ENCODE measurements around the gene CHN1.

DNA sequence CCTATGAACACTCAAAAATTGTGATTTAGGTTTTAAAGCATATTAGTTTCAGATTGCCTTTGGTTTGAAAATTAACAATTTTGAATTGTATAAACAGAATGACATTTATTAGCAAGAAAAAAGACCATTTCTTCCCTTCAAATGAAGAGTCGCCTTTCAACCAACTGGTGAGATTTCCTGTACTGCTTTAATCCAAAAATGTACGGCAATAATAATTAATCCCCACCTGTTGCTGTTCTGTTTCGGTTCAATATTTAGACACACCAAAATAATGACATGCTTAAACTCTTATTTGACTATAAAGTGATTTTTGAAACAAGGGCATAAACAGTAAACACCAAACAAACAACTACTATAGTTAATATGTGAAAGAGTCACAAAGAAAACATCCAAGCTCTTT, 39.6 kb downstream of the CHN1 start:
- TF ChIP-seq, protein P1, sequence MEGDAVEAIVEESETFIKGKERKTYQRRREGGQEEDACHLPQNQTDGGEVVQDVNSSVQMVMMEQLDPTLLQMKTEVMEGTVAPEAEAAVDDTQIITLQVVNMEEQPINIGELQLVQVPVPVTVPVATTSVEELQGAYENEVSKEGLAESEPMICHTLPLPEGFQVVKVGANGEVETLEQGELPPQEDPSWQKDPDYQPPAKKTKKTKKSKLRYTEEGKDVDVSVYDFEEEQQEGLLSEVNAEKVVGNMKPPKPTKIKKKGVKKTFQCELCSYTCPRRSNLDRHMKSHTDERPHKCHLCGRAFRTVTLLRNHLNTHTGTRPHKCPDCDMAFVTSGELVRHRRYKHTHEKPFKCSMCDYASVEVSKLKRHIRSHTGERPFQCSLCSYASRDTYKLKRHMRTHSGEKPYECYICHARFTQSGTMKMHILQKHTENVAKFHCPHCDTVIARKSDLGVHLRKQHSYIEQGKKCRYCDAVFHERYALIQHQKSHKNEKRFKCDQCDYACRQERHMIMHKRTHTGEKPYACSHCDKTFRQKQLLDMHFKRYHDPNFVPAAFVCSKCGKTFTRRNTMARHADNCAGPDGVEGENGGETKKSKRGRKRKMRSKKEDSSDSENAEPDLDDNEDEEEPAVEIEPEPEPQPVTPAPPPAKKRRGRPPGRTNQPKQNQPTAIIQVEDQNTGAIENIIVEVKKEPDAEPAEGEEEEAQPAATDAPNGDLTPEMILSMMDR (IDR thresholded peaks at IDR 0.05), result no peak
- TF ChIP-seq EP300 (IDR thresholded peaks at IDR 0.05; ENCODE audit: borderline replicate concordance in 1 of 2, low read depth in 1 of 2, low read length in 1 of 2), result no peak
- TF ChIP-seq, protein P2, sequence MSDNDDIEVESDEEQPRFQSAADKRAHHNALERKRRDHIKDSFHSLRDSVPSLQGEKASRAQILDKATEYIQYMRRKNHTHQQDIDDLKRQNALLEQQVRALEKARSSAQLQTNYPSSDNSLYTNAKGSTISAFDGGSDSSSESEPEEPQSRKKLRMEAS (IDR thresholded peaks at IDR 0.05; ENCODE audit: low read depth), result no peak
- no peak for TF ChIP-seq NRF1 (IDR thresholded peaks at IDR 0.05; ENCODE audit: low read depth, low read length)
- no peak for TF ChIP-seq YY1 (IDR thresholded peaks at IDR 0.05; ENCODE audit: low read depth)
- TF ChIP-seq FOXM1 (IDR thresholded peaks at IDR 0.05; ENCODE audit: low read depth), result no peak
- TF ChIP-seq, protein P3, sequence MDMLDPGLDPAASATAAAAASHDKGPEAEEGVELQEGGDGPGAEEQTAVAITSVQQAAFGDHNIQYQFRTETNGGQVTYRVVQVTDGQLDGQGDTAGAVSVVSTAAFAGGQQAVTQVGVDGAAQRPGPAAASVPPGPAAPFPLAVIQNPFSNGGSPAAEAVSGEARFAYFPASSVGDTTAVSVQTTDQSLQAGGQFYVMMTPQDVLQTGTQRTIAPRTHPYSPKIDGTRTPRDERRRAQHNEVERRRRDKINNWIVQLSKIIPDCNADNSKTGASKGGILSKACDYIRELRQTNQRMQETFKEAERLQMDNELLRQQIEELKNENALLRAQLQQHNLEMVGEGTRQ (IDR thresholded peaks at IDR 0.05; ENCODE audit: borderline replicate concordance, low read depth, low read length), result no peak
- TF ChIP-seq, protein P4, sequence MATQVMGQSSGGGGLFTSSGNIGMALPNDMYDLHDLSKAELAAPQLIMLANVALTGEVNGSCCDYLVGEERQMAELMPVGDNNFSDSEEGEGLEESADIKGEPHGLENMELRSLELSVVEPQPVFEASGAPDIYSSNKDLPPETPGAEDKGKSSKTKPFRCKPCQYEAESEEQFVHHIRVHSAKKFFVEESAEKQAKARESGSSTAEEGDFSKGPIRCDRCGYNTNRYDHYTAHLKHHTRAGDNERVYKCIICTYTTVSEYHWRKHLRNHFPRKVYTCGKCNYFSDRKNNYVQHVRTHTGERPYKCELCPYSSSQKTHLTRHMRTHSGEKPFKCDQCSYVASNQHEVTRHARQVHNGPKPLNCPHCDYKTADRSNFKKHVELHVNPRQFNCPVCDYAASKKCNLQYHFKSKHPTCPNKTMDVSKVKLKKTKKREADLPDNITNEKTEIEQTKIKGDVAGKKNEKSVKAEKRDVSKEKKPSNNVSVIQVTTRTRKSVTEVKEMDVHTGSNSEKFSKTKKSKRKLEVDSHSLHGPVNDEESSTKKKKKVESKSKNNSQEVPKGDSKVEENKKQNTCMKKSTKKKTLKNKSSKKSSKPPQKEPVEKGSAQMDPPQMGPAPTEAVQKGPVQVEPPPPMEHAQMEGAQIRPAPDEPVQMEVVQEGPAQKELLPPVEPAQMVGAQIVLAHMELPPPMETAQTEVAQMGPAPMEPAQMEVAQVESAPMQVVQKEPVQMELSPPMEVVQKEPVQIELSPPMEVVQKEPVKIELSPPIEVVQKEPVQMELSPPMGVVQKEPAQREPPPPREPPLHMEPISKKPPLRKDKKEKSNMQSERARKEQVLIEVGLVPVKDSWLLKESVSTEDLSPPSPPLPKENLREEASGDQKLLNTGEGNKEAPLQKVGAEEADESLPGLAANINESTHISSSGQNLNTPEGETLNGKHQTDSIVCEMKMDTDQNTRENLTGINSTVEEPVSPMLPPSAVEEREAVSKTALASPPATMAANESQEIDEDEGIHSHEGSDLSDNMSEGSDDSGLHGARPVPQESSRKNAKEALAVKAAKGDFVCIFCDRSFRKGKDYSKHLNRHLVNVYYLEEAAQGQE (IDR thresholded peaks at IDR 0.05; ENCODE audit: low read depth, low read length), result no peak
- TF ChIP-seq SIN3A (IDR thresholded peaks at IDR 0.05; ENCODE audit: borderline replicate concordance, low read depth, low read length), result no peak
- TF ChIP-seq POLR2AphosphoS5 (IDR thresholded peaks at IDR 0.05; ENCODE audit: low read depth, low read length), result no peak
- TF ChIP-seq SMC3 (IDR thresholded peaks at IDR 0.05; ENCODE audit: low read depth, low read length), result no peak
